Central memory CD4-positive, alpha-beta T cell (primary cell): ENCODE results near the gene UBE2M.

Experiments used
- DNase-seq: peaks from one replicate; pipeline ENCODE4 v3.0.0; 2022

The UBE2M gene

DNA sequence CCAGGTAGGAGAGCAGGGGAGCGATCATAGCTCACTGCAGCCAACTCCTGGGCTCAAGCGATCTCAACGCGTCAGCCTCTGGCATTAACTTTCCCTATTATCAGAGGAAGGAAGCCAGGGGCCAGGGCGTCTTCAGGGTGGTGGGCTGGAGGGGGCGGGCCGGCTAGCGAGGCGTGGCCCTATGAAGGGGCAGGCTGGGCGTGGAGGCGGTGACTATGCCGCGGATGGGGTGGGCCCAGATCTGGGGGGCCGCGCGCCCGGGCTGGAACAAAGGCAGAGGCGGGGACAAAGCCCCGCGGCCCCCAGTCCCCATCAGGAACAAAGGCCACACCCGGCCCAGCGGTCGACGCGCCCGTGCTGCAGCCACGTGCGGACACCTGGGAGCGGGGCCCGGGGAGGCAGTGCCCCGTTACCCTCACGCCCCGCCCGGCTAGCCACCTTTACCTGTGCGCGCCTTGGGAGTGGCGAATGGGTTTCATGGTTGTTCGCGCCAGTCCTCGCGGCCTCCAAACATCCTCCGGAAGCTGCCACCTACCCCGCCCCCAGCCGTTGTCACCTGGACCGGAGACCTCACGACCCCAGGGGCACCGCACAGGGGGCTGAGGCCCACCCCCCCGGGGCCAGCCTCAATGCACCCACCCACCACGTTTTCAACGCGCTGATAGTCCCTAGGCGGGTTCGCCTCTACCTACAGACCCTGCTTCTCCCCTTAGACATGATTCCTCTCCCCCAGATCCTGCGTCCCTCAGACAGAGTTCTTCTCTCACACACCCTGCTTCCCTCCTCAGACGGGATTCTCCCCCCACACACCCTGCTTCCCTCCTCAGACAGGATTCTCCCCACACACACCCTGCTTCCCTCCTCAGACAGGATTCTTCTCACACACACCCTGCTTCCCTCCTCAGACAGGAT, 19.9 kb downstream of the UBE2M start:
- DNase-seq = no peak

DNA sequence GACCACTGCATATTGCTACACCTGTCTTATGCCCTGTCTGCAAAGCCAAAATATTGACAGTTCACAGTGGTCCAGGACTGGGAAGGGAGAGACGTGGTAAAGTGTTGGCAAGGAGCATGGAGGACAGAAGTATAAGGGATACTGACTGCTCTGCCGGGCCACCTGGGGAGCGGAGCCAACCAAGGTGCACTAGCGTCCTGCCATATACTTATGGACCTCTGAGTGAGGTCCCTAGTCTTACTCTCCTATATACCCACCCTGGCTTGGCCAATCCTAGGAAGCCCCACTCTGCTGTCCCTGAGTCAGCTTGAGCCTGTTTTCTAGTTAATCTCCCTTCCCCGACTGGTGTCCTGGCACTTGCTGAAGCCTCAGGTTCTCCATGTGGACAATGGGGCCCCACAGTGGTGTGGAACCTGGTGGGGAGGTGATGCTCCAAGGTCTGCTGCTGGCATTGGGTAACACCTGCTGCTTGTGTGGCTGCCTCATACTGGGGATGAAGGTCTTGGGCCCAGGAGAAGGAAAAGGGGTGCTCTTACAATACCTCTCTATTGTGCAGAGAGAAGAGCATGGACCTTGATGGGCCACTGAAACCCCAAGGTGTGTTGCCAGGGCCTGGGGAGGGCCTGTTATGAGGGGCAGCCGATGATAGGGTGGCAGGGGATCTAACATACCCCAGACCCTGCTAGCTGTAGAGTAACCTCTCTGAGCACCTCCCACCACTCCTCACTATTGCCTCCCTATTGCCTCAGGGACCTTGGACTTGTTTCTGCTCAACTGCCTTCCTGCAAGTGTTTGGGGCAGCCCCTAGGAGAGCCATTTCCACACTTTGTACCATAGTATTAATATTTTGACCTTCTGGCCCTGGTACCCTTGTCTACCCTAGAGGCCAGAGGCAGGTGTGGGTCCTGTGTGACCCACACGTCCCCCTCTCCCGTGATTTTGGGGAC, 21.3 kb downstream of the UBE2M start:
- DNase-seq = no peak

DNA sequence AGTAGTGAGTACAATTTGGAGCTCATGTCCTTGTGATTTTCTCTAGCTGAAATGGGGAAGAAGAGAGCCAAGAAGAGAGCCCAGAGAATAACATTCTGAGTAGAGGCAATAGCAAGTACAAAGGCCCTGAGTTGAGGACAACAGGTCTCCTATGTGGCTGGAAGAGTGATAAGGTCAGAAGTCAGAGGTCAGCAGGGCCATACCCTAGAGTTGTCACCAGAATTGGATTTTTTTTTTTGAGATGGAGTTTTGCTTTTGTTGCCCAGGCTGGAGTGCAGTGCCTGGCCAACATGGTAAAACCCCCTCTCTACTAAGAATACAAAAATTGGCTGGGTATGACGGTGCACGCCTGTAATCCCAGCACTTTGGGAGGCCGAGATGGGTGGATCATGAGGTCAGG, 22.6 kb downstream of the UBE2M start:
- no peak for DNase-seq

DNA sequence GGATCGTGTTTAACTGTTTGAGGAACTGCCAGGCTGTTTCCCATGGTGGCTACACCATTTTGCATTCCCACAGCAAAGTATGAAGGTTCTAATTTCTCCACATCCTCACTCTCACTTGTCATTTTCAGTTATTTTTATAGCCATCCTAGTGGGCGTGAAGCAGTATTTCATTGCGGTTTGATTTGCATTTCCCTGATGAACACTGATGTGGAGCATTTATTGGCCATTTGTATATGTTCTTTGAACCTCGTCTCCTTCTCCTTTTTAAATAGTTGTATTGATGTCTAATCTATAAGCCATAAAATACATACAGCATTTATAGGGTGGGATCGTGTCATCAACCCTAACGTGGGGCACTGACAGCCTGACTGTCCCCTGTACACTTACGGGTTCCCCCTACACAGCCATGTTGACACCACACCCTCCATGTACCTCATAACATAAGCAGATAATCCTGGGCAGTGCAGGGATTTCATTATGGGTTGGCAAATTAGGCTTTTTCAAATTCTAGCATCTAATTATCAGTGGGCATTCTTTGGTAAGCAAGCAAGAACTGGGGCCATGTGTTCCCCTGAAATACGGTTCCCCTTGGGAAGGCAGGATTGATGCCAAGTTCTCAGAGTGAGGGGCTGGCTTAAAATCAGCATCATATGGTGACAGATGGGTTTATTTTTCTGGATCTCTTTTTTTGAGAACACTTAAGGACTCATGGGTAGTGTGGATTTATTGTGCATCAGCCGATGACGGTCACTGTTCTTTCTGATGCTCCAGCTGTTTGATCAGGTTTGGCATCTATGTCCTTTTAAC, 27.2 kb downstream of the UBE2M start:
- DNase-seq = no peak

DNA sequence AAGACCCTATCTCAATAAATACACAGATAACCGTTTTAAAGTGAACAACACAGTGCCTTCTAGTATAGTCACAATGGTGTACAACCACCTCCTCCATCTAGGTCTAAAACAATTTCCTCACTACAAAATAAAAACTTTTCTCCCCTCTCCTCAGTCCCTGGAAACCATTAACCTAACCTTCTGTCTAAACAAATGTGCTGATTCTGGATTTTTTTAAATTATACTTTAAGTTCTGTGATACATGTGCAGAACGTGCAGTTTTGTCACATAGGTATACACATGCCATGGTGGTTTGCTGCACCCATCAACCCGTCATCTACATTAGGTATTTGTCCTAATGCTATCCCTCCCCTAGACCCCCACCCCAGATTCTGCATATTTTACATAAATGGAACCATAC, 29.0 kb downstream of the UBE2M start:
- no peak for DNase-seq

DNA sequence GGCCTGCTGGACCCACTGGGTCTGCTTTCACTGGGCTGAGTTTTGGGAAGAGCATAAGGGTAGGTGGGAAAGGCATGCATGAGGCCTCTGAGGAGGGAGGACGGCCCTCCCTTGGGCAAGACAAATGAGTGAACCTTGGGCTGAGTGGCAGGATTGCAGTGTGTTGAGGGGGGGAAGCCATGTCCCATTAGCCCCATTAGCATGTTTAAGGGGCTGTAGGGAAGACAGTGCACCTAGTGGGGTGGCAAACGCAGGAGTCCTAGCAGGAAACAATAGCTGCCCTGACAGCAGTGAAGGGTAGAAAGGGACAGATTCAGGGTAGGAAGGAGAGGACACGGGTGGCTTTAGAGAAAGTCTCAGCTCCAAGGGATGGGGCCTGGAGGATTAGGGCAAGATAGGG, 35.7 kb downstream of the UBE2M start:
- no peak for DNase-seq

DNA sequence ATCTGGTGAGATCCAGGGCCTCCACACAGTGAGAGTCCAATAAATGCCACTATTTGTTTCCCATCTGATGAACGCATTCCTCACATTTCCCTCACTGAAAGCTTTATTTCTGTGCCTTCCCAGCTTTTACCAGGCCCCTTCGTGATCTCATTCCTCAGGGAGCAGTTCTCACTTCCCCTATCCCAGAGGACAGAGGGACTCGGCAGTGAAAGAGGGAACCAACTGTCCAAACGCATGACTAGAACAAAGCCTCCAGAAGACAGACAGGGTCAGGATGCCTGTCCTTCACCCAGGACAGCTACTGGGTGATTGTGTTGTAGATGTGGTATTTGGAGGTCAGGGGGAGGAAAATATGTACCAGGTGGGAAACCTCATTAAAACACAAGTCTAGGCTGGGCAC, 36.8 kb downstream of the UBE2M start:
- DNase-seq = no peak

DNA sequence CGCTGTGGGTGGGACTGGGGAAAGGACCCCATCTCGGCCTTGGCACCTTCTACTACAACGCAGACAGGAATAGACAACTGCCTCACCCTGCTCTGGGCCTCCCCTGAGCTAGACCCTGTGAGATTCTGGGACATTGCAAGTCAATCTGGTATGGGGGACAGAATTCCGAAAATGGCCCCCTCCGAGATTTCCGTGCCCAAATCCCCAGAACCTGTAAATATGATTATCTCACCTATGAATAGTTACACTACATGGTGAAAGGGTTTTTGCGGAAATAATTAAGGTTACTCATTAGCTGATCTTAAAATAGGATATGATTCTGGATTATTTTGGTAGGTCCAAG, 38.2 kb downstream of the UBE2M start:
- no peak for DNase-seq

DNA sequence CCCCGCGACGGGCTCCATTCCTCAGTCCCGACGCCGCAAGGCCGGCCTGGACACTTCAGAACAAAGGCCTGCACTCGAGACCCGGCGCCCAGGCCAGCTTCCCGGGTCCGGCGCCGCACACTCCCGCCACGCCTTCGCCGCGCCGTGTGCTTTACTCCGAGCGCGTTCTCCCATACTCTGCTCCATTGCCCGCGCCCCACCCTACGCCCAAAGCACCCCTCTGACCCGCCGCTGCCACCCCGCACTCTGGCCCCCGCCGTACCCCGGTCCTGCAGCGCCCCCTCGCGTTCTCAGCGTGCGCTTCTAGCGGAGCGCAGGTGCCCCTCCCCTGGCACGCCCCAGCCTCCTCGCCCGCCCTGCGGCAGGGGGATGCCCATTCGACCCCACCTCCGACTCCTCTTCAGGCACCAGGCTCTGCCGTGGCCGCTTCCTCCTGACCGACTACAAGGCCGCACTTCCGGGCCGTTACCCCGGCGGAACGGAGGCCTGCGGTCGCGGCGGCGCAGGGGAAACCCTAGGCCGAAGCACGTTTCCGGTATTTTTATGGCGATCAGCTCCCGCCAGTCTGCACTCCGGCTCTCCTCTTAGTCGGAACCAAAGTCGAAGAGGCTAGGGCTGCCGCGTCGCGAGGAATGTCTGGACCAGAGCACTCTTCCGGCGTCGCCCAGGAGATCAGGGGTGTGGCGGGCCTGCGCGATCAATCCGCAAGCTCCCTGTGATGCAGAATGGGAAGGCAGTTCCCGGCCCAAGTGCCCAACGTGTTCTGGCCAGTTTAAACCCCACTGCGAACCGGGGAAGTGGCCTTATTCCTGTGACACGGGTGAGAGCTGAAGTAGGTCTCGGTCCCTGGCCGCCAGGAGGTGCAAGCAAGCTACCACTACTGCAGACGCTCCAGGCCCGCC, 38.8 kb downstream of the UBE2M start, which contains the start of gene ZBTB45:
Gene ZBTB45, minus strand, starts transcription at position 456 of the 902 bp plus-strand sequence. CDS start 2,137 bp downstream, outside the sequence.
- peak; percentile 88 for DNase-seq

DNA sequence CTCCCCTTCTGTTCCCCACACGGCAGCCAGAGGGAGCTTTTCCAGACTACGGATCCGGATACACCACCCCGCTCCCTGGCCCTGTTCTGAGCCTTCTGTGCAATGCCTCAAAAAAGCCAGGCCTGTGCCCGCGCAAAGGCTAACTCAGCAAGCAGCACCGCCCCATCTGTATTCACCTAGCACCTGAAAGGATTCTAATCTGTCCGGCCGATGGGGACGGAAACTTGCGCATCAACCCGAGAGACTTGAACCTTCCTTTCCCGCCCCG, 39.4 kb downstream of the UBE2M start:
- peak; percentile 45 for DNase-seq

DNA sequence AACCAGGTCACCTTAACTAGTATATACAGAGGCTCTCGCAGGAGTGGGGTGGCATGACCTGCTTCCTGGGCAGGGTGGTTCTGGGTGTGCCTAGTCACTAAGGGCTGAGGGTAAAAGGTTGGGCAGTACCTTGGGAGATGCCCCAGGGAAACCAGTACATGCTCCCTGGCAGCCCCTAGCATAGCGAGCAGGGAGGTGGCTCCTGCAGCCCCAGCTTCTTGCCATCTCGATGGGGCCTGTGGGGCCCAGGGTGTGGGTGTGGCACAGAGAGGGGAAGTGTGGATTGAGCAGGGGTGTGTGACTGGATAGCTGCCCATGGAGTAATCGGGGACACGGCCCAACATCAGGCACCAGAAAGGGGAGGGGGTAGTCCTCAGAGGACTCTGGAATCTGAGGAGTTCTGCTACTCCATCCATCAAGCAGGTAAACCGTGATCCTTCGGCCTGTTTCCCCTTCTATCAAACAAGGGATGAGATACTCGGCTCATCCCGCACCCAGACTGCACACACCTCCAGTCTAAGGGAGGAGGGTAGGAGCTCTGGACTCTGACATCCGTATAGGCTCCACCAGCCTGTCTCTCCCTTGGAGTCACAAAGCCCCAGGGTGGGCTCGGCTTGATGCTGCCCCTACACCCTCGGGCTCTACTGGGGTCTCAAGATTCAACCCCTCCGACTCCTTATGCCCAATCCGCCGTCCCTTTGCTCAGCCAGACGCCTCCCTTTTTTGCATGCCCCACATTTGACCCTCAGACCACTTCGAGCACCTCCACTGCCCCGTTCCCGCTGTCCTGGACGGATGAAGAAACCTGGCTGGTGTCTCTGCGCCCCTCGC, 39.9 kb downstream of the UBE2M start:
- no peak for DNase-seq

DNA sequence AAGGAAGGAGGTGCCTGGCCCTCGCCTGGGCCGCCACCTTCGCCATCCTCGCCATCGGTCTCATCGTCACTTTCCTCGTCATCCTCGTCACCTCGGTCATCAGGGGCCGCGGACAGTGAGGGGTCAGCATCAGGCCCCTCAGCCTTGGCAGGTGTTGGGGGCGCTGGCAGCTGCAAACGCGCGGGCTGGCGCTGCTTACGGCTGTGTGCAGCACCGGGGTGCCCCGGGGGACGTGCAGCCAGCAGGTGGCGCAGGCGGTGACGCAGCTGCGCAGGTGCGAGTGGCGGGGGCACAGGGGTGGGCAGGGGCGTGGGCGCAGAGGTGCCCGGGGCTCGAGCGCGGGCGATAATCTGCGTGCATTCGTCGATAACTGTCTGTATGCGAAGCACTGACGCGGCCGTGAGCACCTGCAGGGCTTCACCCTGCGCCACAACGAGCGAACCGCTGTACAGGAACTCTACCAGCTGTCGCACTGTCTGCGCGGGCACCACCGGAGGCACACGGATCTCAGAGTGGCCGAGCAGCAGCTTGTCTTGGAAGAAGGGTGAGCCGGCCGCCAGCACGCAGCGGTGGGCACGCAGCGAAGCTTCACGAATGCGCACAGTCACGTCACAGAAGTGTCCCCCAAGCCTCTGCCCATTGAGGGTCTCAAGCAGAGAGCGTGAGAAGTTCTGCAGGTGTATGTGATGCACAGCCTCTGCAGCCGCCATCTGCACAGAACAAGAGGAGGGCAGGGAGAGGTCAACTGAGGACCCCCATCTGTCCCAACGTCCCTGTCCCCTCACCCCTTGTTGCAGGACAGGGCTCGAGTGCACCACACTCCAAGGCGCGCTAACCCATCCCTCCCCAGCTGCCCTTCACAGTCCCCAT, 41.2 kb downstream of the UBE2M start:
- no peak for DNase-seq

DNA sequence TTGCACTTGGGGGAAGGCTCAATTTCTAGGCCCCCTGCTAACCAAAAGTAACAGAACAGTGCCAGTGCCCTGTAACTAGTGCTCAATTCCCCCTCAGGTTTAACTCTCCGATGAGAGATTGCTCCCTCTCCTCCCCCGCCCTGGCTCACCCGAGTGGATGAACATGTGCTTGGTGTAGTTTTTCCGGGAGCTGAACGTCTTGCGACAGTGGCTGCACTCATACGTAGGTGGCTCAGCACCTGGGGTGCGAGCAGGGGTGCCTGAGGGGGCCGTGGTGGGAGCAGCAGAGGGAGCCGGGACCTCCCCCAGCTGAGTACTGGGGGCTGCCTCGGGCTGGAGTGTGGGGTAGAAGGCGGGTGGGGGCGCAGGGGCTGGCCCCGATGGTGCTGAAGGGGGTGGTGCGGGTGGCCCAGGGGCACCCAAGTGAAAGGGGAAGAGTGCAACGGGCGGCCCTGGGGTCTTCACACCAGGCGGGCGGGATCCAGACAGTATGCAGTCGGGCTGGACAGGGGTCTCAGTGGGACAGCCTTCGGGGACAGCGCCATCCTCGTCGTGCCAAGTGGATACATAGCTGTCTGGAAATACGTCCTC, 42.1 kb downstream of the UBE2M start:
- no peak for DNase-seq

DNA sequence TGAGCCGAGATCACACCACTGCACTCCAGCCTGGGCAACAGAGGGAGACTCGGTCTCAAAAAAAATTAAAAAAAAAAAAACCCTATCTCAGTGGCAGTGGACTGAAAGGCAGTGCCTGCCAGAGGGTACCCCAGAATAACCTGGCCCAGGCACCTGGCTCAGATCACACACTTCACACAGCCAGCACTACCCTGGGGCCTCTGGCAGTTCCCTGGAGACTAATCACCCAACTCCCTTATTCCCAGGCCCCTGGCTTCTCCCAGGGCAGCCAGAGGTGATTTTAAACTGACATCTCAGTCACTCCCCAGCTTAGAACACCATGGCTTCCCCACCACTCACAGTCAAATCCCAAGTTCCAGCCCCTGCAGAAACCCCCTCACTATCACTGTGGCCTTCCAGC, 43.2 kb downstream of the UBE2M start:
- no peak for DNase-seq

DNA sequence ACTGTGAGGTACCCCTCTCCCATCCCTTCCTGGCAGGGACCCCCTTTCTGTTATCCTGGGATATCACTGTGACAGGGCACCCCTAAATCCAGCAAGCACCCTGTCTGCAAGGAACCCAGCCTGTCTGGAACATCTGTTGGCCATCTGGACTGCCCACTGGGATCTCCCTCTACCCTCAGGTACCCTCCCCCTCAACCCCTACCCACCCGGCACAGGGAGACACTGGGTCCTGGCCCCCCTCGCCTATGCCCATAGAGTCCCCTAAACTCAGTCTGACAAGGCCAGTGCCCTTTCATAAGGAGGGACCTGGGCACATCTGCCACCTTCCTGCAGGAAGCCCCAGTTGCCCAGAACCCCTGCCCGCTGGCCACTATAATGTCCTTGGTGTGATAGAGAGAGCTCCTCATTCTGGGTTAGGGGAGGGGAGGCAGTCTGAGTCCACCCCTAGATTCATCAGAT, 43.8 kb downstream of the UBE2M start:
- no peak for DNase-seq

DNA sequence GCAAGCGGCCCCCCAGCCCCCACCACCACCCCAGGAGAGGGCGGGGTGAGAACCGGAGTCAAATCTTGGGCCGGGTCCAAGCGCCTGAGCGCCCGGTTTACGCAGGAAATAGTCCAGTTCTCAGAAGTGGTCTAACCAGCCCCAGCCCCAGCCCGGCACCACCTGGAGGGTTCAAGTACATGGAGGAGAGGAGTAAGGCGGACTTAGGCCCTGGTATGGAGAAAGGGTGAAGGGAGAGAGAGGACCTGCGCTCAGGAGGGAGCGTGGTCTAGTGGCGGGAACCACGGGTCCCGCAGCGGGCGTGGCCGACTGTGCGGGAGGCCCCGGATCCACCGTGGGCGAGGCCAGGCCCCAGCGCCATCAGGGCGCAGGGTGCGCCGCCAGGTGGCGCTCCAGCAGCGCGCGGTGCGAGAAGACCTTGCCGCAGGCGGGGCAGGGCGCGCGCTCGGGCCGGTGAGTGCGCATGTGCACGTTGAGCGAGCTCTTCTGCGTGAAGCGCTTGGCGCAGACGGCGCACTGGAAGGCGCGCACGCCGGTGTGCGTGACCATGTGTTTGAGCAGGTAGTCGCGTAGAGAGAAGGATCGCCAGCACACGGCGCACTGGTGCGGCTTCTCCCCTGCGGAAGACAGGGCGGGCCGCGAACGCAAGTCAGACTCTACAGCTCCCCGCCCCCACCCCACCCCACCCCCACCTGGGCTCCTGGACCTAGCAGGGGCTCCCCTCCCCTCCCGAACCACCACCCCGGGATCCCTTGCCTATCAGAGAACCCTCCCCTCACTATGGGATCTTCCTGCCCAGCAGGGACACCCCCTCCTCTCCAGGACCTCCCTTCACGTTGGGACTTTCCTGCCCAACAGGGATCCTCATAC, 44.5 kb downstream of the UBE2M start:
- DNase-seq = peak; percentile 92

DNA sequence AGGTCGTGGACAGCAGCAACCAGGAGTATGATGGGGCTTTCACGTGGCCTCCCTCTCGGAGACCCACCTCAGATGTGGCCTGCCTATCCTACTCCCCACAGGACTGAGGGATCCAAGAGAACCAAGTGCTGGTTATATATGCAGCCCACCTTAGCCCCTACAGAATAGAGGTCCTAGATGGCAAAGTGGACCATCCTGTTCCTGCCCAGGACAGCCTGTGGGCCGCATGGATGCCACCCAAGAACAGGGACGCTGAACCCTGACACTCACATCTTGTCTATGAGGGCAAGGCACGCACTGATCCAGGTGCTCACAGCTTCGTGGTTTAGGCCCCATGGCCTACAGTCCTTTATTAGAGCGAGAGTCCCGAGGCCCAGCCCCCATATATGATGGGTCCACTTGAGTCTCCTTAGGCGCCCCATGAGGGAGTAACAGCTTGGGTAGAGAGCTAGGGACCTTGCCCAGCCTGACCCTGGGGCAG, 45.2 kb downstream of the UBE2M start:
- DNase-seq = no peak
